Activated B cell treated with CpG ODN at 0.5 μM for 24 hours (primary cell): ENCODE results near the gene SETD9. TPM values are rescaled to one million over a fixed set of nuclear protein-coding genes. Genes with fewer than 3 reads are reported as not detected.

Experiments
- ATAC-seq: fragments of 200-7000 bp; cut with Tn5 transposase; one replicate; pipeline ENCODE4 v1.10.0; 2021; ENCODE audit warnings: low read depth, mild to moderate bottlenecking, moderate library complexity
- CTCF ChIA-PET: fragments of 350-600 bp; sonication (Branson Sonifier 250); formaldehyde crosslinking; loops from one replicate; lab custom pipeline; 2021; ENCODE audit warnings: antibody characterized with exemption; lab: Charles Lee
- POLR2A ChIA-PET: fragments of 350-600 bp; sonication (Branson Sonifier 250); formaldehyde crosslinking; loops from one replicate; lab custom pipeline; 2021; ENCODE audit warnings: antibody characterized with exemption; lab: Charles Lee
- DNase-seq: peaks from one replicate; pipeline ENCODE4 v3.0.0; 2022
- H3K27ac Mint-ChIP-seq: one replicate; pipeline ENCODE4 v1.8.0; 2020; ENCODE audit warnings: mixed read lengths
- H3K27me3 Mint-ChIP-seq: one replicate; pipeline ENCODE4 v1.8.0; 2021; ENCODE audit warnings: mixed read lengths
- H3K36me3 Mint-ChIP-seq: one replicate; pipeline ENCODE4 v1.8.0; 2021; ENCODE audit warnings: low read depth, mixed read lengths
- H3K4me1 Mint-ChIP-seq: one replicate; pipeline ENCODE4 v1.8.0; 2021; ENCODE audit warnings: mixed read lengths
- H3K4me3 Mint-ChIP-seq: one replicate; pipeline ENCODE4 v1.8.0; 2020; ENCODE audit warnings: mild to moderate bottlenecking, mixed read lengths
- H3K9me3 Mint-ChIP-seq: one replicate; pipeline ENCODE4 v1.8.0; 2020; ENCODE audit warnings: mixed read lengths
- CTCF ChIP-seq: fragments of 200-600 bp; IDR thresholded peaks from one replicate; pipeline ENCODE4 v1.8.0; 2022; ENCODE audit warnings: antibody characterized with exemption, mild to moderate bottlenecking
- intact Hi-C: fragments of 100-400 bp; cut with micrococcal nuclease; formaldehyde crosslinking; loops from one replicate; pipeline ENCODE4 v1.15.1; 2024
- total RNA-seq: library from RNA; stranded (reverse); gene quantifications from 2 replicates; pipeline ENCODE4 v1.2.3, GENCODE V29; 2022

The SETD9 gene
- total RNA-seq, 1 donor from 2014 or later, result 3.4 TPM

GRCh38 chr5:56963246-56963645 is 53.9 kb downstream of the SETD9 start:
- peaks cover 35% of the 10 kb centered on the region for H3K27me3 Mint-ChIP-seq
- TF ChIP-seq CTCF, result no peak

GRCh38 chr5:56964173-56964572 is 54.8 kb downstream of the SETD9 start:
- Mint-ChIP-seq H3K27me3 (peaks cover 30% of the 10 kb centered on the region), H3K9me3 (no peaks in the 10 kb centered on the region), H3K4me1 (no peaks in the 10 kb centered on the region), H3K36me3 (no peaks in the 10 kb centered on the region), H3K27ac (no peak overlapping the region), H3K4me3 (no peak overlapping the region)
- DNase-seq (no peak), ATAC-seq (no peak)
- ChIA-PET POLR2A (no interaction called here), CTCF (no interaction called here)
- intact Hi-C loops, result no loop called here
- no peak for TF ChIP-seq CTCF

More at GRCh38 chr5:56963246-56963645, 53.9 kb downstream of the SETD9 start:
- H3K4me1 Mint-ChIP-seq, result no peaks in the 10 kb centered on the region
- DNase-seq (no peak), ATAC-seq (no peak)
- intact Hi-C loops, result no loop called here
- H3K4me3 Mint-ChIP-seq, result no peak overlapping the region
- ChIA-PET POLR2A (no interaction called here), CTCF (no interaction called here)
- H3K27ac Mint-ChIP-seq, result no peak overlapping the region
- no peaks in the 10 kb centered on the region for H3K36me3 Mint-ChIP-seq
- H3K9me3 Mint-ChIP-seq, result no peaks in the 10 kb centered on the region

Other genes starting within 250 kb of the SETD9 start
- gene MAP3K1, start 94.0 kb upstream of the SETD9 start, total RNA-seq, result 92.8 and 102 TPM in 2 replicates
- gene MIER3, start 42.5 kb downstream of the SETD9 start, total RNA-seq, result 22.2 and 23.5 TPM in 2 replicates